Testis (tissue), 2 donors: ENCODE measurements around the gene MDP1.

Experiments used
- CTCF ChIP-seq, 3 experiments: fragments of 450-650 bp in 2 of 3; fragments of 200-600 bp in 1 of 3; sonication (generic) in 1 of 3; IDR thresholded peaks; one replicate each; pipeline ENCODE4 v1.5.1; 2016 to 2019; ENCODE audit warnings: antibody characterized with exemption in 3 of 3, mild to moderate bottlenecking in 2 of 3, moderate library complexity in 1 of 3
- POLR2A ChIP-seq: fragments of 450-650 bp; IDR thresholded peaks from one replicate; pipeline ENCODE4 v1.6.1; 2017; ENCODE audit warnings: antibody characterized with exemption, mild to moderate bottlenecking, moderate library complexity

- TF ChIP-seq CTCF (IDR thresholded peaks at IDR 0.05) (no peak), POLR2A (no peak)
Measured at GRCh38 chr14:24234095-24235005, 18.5 kb upstream of the MDP1 start.
